ENCODE measurements around the gene HIF3A.

- no peak for TF ChIP-seq POLR2AphosphoS5 (IDR thresholded peaks at IDR 0.05; ENCODE audit: insufficient read depth in 1 of 2, low read depth in 1 of 2)
- TF ChIP-seq CTCF (IDR thresholded peaks at IDR 0.05): no peak
- no peak for TF ChIP-seq POLR2A (IDR thresholded peaks at IDR 0.05)
These were observed 51.1 kb downstream of the HIF3A start for GRCh38 chr19:46347985-46348384.
